K562 (cell line): Measurements from ENCODE around the gene PPFIBP2. TPM values are rescaled to one million over a fixed set of nuclear protein-coding genes. Genes with fewer than 3 reads are reported as not detected.

Source experiments
- ATF7 ChIP-seq: fragments of 450-650 bp; IDR thresholded peaks from 2 replicates; pipeline ENCODE4 v1.7.1; 2014; ENCODE audit warnings: mild to moderate bottlenecking, moderate library complexity
- BACH1 ChIP-seq: fragments of 200-800 bp; sonication (Bioruptor generic); IDR thresholded peaks from 2 replicates; pipeline ENCODE4 v1.6.1; 2016; ENCODE audit warnings: missing genetic modification characterization, missing compliant biosample characterization
- CEBPB ChIP-seq: fragments of 450-650 bp; IDR thresholded peaks from 2 replicates; pipeline ENCODE4 v1.6.1; 2016; ENCODE audit warnings: missing genetic modification characterization, missing compliant biosample characterization
- ELK3 ChIP-seq: fragments of 450-650 bp; formaldehyde crosslinking; IDR thresholded peaks from 2 replicates; pipeline ENCODE4 v1.4.0; 2020; ENCODE audit warnings: mild to moderate bottlenecking
- EP300 ChIP-seq: IDR thresholded peaks from 2 replicates; pipeline ENCODE4 v1.6.1; 2012; ENCODE audit warnings: low read length, improper control_type of control experiment
- GTF3C2 ChIP-seq: IDR thresholded peaks from 3 replicates; pipeline ENCODE4 v1.6.1; 2011; ENCODE audit warnings: borderline replicate concordance, mild to moderate bottlenecking, moderate library complexity; ENCODE audit not compliant: insufficient read length; ENCODE audit errors: extremely low read depth
- HNRNPLL ChIP-seq: fragments of 200-400 bp; formaldehyde crosslinking; IDR thresholded peaks from 2 replicates; pipeline ENCODE4 v1.6.1; 2017; ENCODE audit warnings: low read length, low read depth, mild to moderate bottlenecking; ENCODE audit not compliant: poor library complexity, severe bottlenecking
- KLF16 ChIP-seq: IDR thresholded peaks from 2 replicates; pipeline ENCODE4 v1.6.1; 2016; ENCODE audit warnings: antibody characterized with exemption
- MAFG ChIP-seq: fragments of 450-650 bp; conservative IDR thresholded peaks from 2 replicates; pipeline ENCODE4 v1.6.1; 2016; ENCODE audit warnings: missing genetic modification characterization, missing compliant biosample characterization
- MECOM ChIP-seq: fragments of 250-450 bp; sonication (Bioruptor Pico); IDR thresholded peaks from 2 replicates; pipeline ENCODE4 v1.8.0; 2022; ENCODE audit warnings: inconsistent platforms
- MGA ChIP-seq: fragments of 450-650 bp; IDR thresholded peaks from 2 replicates; pipeline ENCODE4 v1.6.1; 2016; ENCODE audit warnings: mild to moderate bottlenecking, moderate library complexity
- ZNF75A ChIP-seq: fragments of 450-650 bp; formaldehyde crosslinking; IDR thresholded peaks from 2 replicates; pipeline ENCODE4 v1.4.0; 2020; ENCODE audit warnings: mild to moderate bottlenecking
- ZNF766 ChIP-seq: fragments of 200-800 bp; sonication (Bioruptor generic); conservative IDR thresholded peaks from 2 replicates; pipeline ENCODE4 v1.6.1; 2016; ENCODE audit warnings: missing genetic modification characterization, missing compliant biosample characterization
- polyA plus RNA-seq, 8 experiments: library from polyadenylated mRNA; depleted of rRNA in 4 of 8; stranded (reverse) in 5 of 8; unstranded in 3 of 8; fragments of >200 nt; fragmentation: Nextera tagmentation in 2 of 8; fragmentation: Illumina TruSeq in 1 of 8; extraction: Ambion mirVana in 2 of 8; extraction: Trizol in 1 of 8; gene quantifications; 2 replicates each; pipeline versions ENCODE4 v1.2.1 to v1.2.3, GENCODE V29; 2011 to 2014; ENCODE audit warnings: inconsistent platforms in 1 of 8, missing spikeins in 1 of 8
- total RNA-seq, 7 experiments: library from RNA; depleted of rRNA in 6 of 7; stranded (reverse); fragments of >200 nt in 6 of 7; fragmentation: Illumina TruSeq in 2 of 7; extraction: Trizol in 2 of 7; gene quantifications; 2 replicates each; pipeline versions ENCODE4 v1.2.1 to v1.2.3, GENCODE V29; 2011 to 2021; ENCODE audit warnings: low replicate concordance in 1 of 7

PPFIBP2 gene
- total and polyA plus RNA-seq, 9 of the 15 experiments (the other 6 are each of a cell fraction or from before 2014, with no cell fraction given), result 0.18 to 3.4 (median 1.2) TPM

GRCh38 chr11:7600205-7600775 is 86.5 kb downstream of the PPFIBP2 start (continued):
- peak; percentile 76 for TF ChIP-seq MGA
- no peak for TF ChIP-seq GTF3C2
- TF ChIP-seq ZNF75A (CRISPR knock-in tag), result 0 out of 2 replicates have a peak, but pooled peaks have one; percentile 5
- peak; percentile 79; the same call in 1 of the 2 replicates for TF ChIP-seq ATF7
- TF ChIP-seq MAFG (tag), result no peak
- peak; percentile 80; the same call in 1 of the 2 replicates for TF ChIP-seq EP300
- peak; percentile 97 for TF ChIP-seq CEBPB (tag)
- TF ChIP-seq ZNF766, result peak; percentile 59; the same call in 1 of the 2 replicates
- 0 out of 2 replicates have a peak, but pooled peaks have one; percentile 66 for TF ChIP-seq KLF16
- no peak for TF ChIP-seq HNRNPLL
- TF ChIP-seq MECOM (CRISPR knock-in tag), result peak; percentile 50
- 0 out of 2 replicates have a peak, but pooled peaks have one; percentile 23 for TF ChIP-seq BACH1 (tag)
- TF ChIP-seq ELK3 (CRISPR knock-in tag), result no peak
